Nephron (organoid): ENCODE results near the gene ZNF587.
"Not testable (repeated sequence)": the region's sequence is repeated elsewhere in the genome, so short reads cannot be mapped to it uniquely, and the experiment has no call there.

ENCODE experiments used
- H3K27ac Mint-ChIP-seq, 3 experiments: 2 replicates each; pipeline ENCODE4 v1.8.0; 2020; ENCODE audit warnings: mixed read lengths in 3 of 3, mild to moderate bottlenecking in 2 of 3, moderate library complexity in 1 of 3
- H3K27me3 Mint-ChIP-seq: 2 replicates; pipeline ENCODE4 v1.8.0; 2021; ENCODE audit warnings: low read depth, mild to moderate bottlenecking, moderate library complexity, mixed read lengths
- H3K36me3 Mint-ChIP-seq: 2 replicates; pipeline ENCODE4 v1.8.0; 2020; ENCODE audit warnings: low read depth, mixed read lengths
- H3K4me1 Mint-ChIP-seq: 2 replicates; pipeline ENCODE4 v1.8.0; 2020; ENCODE audit warnings: mixed read lengths
- H3K4me3 Mint-ChIP-seq, 3 experiments: 2 replicates each; pipeline ENCODE4 v1.8.0; 2020; ENCODE audit warnings: mild to moderate bottlenecking in 3 of 3, mixed read lengths in 3 of 3, moderate library complexity in 2 of 3
- H3K9me3 Mint-ChIP-seq: 2 replicates; pipeline ENCODE4 v1.8.0; 2020; ENCODE audit warnings: mixed read lengths
- TF ChIP-seq, protein P1 (sequence below), 3 experiments: fragments of 200-600 bp; sonication (generic); IDR thresholded peaks; one replicate each; pipeline ENCODE4 v1.5.0; 2021; ENCODE audit warnings: antibody characterized with exemption in 3 of 3; ENCODE audit not compliant: unreplicated experiment in 3 of 3

Gene ZNF587

DNA sequence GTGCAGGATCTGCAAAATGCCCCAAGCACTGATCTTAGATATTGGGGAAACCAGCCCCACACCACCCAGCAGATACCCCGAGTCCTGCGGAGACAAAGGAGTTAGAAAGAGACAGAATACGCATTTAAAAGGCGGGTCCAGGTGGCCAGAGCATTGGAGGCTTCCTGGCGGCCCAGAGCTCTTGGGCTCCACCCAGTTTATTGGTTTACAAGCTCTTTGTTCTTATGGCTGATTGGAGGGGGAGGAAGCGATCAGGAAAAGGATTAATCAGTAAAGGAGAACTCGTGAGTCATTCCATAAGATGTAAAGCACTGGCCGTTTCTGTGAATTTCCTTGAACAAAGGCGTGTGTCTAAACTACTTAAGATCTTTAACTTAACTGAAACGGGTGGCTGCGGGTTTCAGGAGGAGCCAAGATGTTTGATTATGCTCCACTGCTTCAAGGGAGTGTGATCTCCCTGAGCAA lies 926 bp downstream of the ZNF587 start:
- peak overlapping the region; percentile 90 to 99 (median 92) for H3K4me3 Mint-ChIP-seq
- H3K27ac Mint-ChIP-seq = peak overlapping the region; percentile 82 to 98 (median 97)
- H3K36me3 Mint-ChIP-seq = peaks cover 55% of the 10 kb centered on the region

DNA sequence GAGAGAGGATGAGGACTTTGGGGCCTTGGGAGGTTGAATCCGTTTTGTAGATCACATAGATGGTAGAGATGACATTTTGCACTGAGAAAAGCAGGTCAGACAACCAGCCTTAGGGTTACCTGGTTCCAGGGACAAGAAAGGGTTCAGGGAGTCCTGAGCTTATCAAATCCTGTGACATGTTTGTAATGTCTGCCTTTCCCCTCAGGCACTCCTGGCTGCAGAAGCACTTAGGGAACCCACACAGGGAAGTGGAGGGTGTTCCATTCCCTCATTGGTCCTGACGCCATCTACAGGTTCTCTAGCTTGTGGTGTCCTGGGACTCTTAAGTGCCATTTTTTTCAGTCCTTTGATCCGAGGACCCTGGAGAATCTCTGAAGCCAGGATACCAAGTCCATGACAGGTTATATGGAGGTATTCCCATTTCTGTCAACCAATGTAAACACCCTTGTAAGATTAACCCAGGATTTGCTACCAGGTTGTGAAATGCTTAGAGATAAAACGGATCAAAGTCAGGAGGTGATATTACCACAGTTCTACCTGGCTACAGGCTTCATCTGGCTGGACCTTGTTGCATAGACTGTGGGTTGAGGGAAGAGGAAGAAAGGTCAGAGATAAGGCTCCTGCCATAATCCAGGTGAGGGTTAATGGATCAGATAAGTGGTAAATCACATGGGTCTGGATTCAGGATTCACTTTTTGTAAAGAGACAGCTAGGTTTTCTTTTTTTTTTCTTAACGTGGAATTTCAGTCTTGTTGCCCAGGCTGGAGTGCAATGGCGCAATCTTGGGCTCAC lies 2.3 kb downstream of the ZNF587 start:
- Mint-ChIP-seq H3K4me1 (peaks cover 20% of the 10 kb centered on the region), H3K36me3 (peaks cover 63% of the 10 kb centered on the region), H3K4me3 (peak overlapping the region; percentile 17 to 99 (median 92)), H3K9me3 (peaks cover 30% of the 10 kb centered on the region), H3K27ac (peak overlapping the region in 2 of 3 experiments; percentile 82 to 97)
- H3K27me3 Mint-ChIP-seq = not testable (repeated sequence)

More for the DNA sequence above, 926 bp downstream of the ZNF587 start:
- H3K9me3 Mint-ChIP-seq = peaks cover 21% of the 10 kb centered on the region
- peaks cover 20% of the 10 kb centered on the region for H3K4me1 Mint-ChIP-seq
- H3K27me3 Mint-ChIP-seq = no peaks in the 10 kb centered on the region
- TF ChIP-seq, protein P1, sequence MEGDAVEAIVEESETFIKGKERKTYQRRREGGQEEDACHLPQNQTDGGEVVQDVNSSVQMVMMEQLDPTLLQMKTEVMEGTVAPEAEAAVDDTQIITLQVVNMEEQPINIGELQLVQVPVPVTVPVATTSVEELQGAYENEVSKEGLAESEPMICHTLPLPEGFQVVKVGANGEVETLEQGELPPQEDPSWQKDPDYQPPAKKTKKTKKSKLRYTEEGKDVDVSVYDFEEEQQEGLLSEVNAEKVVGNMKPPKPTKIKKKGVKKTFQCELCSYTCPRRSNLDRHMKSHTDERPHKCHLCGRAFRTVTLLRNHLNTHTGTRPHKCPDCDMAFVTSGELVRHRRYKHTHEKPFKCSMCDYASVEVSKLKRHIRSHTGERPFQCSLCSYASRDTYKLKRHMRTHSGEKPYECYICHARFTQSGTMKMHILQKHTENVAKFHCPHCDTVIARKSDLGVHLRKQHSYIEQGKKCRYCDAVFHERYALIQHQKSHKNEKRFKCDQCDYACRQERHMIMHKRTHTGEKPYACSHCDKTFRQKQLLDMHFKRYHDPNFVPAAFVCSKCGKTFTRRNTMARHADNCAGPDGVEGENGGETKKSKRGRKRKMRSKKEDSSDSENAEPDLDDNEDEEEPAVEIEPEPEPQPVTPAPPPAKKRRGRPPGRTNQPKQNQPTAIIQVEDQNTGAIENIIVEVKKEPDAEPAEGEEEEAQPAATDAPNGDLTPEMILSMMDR (IDR thresholded peaks at IDR 0.05; ENCODE audit: unreplicated experiment in 3 of 3) = no peak

DNA sequence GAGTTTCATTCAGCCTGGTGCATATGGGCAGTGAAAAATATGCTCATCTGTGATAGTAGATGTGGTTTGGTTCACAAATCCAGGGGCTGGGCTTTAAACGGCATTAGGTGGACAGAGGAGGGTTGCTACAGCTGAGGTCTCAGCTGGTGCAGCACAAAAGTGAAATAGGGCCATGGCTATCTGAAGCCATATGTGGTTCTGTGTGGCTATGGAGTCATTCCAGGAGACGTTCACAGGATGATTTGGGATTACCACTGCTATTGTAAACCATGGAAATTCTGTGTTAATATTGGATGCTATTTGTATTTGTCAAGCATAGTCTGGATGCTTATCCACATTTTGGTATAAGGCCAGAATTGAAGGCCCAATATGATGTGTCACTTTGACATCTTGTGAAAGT lies 4.5 kb downstream of the ZNF587 start:
- H3K9me3 Mint-ChIP-seq = peaks cover 41% of the 10 kb centered on the region

DNA sequence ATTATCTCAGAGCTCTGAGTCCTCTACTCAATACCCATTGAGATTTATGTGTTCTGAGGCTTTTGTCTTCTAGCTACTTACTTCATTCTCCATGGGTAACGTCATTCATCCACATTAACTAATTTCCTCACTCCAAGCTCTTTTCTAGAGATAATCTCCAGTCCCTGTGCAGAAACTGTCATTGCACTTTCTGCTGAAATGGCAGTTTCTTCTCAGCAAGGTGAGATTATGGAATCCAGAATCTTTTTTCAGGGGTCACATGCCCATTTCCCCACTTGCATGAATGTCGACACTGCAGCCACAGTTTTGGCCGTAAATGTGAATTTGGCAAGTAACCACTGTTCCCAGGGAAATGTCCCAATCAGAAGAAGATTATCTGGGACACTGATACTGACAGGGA lies 12.7 kb downstream of the ZNF587 start:
- Mint-ChIP-seq H3K9me3 (peaks cover 61% of the 10 kb centered on the region), H3K36me3 (peaks cover 96% of the 10 kb centered on the region)
- H3K4me3 Mint-ChIP-seq, H3K27ac Mint-ChIP-seq, H3K4me1 Mint-ChIP-seq, H3K27me3 Mint-ChIP-seq: not testable (repeated sequence)

More for the DNA sequence above, 4.5 kb downstream of the ZNF587 start:
- H3K4me3 Mint-ChIP-seq, H3K27ac Mint-ChIP-seq, H3K27me3 Mint-ChIP-seq: not testable (repeated sequence)
- Mint-ChIP-seq H3K4me1 (peaks cover 20% of the 10 kb centered on the region), H3K36me3 (peaks cover 81% of the 10 kb centered on the region)

DNA sequence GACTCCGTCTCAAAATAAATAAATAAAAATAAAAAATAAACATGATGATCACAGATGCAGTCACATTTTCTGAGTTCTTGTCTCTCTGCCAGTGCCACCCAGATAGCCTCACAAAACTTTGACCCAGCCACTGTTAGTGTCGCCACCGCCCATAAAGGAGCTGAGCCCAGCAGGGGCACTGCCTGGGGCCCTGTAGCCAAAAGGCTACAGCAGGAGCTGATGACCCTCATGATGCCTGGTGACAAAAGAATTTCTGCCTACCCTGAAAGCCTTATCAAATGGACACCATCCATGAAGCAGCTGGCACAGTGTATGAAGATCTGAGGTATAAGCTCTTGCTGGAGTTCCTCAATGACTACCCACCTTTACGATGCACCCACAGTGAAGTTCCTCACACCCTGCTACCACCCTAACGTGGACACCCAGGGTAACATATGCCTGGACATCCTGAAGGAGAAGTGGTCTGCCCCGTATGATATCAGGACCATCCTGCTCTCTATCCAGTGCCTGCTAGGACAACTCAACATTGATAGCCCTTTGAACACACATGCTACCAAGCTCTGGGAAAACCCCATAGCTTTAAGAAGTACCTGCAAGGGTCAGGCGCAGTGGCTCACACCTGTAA lies 18.3 kb downstream of the ZNF587 start:
- Mint-ChIP-seq H3K9me3 (peaks cover 68% of the 10 kb centered on the region), H3K4me3 (no peak overlapping the region), H3K27ac (no peak overlapping the region), H3K36me3 (peaks cover 98% of the 10 kb centered on the region), H3K27me3 (no peaks in the 10 kb centered on the region), H3K4me1 (no peaks in the 10 kb centered on the region)
- TF ChIP-seq, protein P1 (IDR thresholded peaks at IDR 0.05; ENCODE audit: unreplicated experiment in 3 of 3) = no peak

DNA sequence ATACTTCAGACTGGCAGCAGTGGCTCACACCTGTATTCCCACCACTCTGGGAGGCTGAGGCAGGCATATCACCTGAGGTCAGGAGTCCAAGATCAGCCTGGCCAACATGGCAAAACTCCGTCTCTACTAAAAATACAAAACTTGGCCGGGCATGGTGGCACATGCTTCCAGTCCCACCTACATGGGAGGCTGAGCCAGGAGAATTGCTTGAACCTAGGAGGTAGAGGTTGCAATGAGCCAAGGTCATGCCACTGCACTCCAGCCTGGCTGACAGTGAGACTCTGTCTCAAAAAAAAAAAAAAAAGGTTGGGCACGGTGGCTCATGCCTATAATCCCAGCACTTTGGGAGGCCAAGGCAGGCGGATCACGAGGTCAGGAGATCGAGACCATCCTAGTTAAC lies 20.0 kb downstream of the ZNF587 start:
- Mint-ChIP-seq H3K9me3 (peaks cover 76% of the 10 kb centered on the region), H3K36me3 (peaks cover 99% of the 10 kb centered on the region)
- H3K4me1 Mint-ChIP-seq, H3K27me3 Mint-ChIP-seq, H3K4me3 Mint-ChIP-seq, H3K27ac Mint-ChIP-seq: not testable (repeated sequence)

DNA sequence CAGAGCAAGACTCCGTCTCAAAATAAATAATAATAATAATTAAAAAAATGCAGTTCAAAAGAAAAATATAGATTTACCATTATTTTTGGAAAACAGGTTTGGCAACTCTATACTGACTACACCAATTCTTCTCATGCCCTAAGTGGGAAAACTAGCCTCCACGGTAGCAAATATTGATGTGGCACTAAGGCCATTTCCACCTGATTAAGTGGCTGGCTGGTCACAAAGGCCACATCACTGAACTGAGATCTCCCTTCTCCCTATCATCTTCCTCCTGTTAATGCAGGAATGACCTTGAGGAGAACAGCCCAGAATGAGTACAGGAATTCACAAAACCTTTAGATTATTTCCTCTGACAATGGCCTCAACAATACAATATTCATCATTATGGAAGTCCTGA lies 20.6 kb downstream of the ZNF587 start:
- H3K4me3 Mint-ChIP-seq = no peak overlapping the region
- TF ChIP-seq, protein P1 (IDR thresholded peaks at IDR 0.05; ENCODE audit: unreplicated experiment in 3 of 3) = no peak
- H3K27ac Mint-ChIP-seq = no peak overlapping the region
- no peaks in the 10 kb centered on the region for H3K27me3 Mint-ChIP-seq
- peaks cover 99% of the 10 kb centered on the region for H3K36me3 Mint-ChIP-seq
- H3K4me1 Mint-ChIP-seq = no peaks in the 10 kb centered on the region
- H3K9me3 Mint-ChIP-seq = peaks cover 74% of the 10 kb centered on the region

DNA sequence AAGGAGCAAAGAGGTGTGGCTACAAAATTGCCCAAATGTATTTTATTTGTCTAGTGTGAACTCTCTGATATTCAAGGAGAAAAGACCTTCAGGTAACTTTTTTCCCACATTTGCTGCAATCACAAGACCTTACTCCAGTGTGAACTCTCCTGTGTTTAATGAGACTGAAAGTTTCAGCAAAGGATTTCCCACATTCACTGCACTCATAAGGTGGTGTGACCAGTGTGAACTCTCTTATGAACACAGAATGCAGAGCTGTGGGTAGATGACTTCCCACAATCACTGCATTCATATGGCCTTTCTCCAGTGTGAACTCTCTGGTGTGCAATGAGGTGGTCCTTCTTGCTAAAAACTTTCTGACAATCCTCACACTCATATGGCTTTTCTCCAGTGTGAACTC lies 22.8 kb downstream of the ZNF587 start:
- TF ChIP-seq, protein P1 (IDR thresholded peaks at IDR 0.05; ENCODE audit: unreplicated experiment in 3 of 3) = no peak
- Mint-ChIP-seq H3K36me3 (peaks cover 99% of the 10 kb centered on the region), H3K9me3 (peaks cover 82% of the 10 kb centered on the region), H3K27ac (no peak overlapping the region), H3K4me1 (no peaks in the 10 kb centered on the region), H3K27me3 (no peaks in the 10 kb centered on the region), H3K4me3 (no peak overlapping the region)

DNA sequence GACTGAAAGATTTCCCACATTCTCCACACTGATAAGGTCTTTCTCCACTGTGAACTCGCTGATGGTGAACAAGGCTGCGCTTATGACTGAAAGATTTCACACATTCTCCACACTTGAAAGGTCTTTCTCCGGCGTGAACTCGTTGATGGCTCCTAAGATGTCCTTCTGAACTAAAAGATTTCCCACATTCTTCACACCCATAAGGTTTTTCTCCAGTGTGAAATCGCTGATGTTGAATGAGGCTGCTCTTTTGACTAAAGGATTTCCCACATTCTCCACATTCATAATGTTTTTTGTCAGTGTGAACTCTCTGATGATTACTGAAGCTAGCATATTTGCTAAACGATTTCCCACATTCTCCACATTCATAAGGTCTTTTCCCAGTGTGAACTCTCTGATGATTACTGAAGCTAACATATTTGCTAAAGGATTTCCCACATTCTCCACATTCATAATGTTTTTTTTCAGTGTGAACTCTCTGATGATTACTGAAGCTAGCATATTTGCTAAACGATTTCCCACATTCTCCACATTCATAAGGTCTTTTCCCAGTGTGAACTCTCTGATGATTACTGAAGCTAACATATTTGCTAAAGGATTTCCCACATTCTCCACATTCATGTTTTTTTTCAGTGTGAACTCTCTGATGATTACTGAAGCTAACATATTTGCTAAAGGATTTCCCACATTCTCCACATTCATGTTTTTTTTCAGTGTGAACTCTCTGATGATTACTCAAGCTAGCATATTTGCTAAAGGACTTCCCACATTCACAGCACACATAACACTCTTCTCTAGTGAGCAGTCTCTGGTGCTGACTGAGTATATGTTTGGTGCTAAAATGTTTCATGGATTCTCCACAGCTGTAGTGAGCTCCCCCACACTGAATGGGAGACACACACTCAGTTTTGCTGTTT lies 24.5 kb downstream of the ZNF587 start:
- H3K4me3 Mint-ChIP-seq, H3K27ac Mint-ChIP-seq, H3K4me1 Mint-ChIP-seq, H3K27me3 Mint-ChIP-seq: not testable (repeated sequence)
- Mint-ChIP-seq H3K36me3 (peaks cover 98% of the 10 kb centered on the region), H3K9me3 (peaks cover 84% of the 10 kb centered on the region)
